OCI-LY1 (cell line): ENCODE results near the gene MPPED1.

Source experiments
- H2AFZ ChIP-seq: fragments of 200-600 bp; sonication (generic), shearing (Covaris generic); 2 replicates; pipeline ENCODE4 v1.6.0; 2014; ENCODE audit warnings: antibody characterized with exemption, mild to moderate bottlenecking, low read length
- H3F3A ChIP-seq: fragments of 200-600 bp; sonication (generic), shearing (Covaris generic); 2 replicates; pipeline ENCODE4 v1.6.0; 2014; ENCODE audit warnings: mild to moderate bottlenecking, antibody characterized with exemption, low read length, moderate library complexity; ENCODE audit not compliant: insufficient read depth
- H3K27ac ChIP-seq: fragments of 200-600 bp; sonication (generic); 2 replicates; pipeline ENCODE4 v1.5.1; 2014; ENCODE audit warnings: low read length, mixed run types, mild to moderate bottlenecking, low read depth; ENCODE audit not compliant: poor library complexity, severe bottlenecking
- H3K27me3 ChIP-seq: fragments of 200-600 bp; sonication (generic); 2 replicates; pipeline ENCODE4 v1.6.0; 2014; ENCODE audit warnings: antibody characterized with exemption, mild to moderate bottlenecking, low read length, moderate library complexity; ENCODE audit not compliant: insufficient read depth
- H3K36me3 ChIP-seq: fragments of 200-600 bp; sonication (generic); 2 replicates; pipeline ENCODE4 v1.6.1; 2014; ENCODE audit warnings: mild to moderate bottlenecking, antibody characterized with exemption, low read length, moderate library complexity, mixed read lengths; ENCODE audit not compliant: insufficient read depth
- H3K4me1 ChIP-seq: fragments of 200-600 bp; sonication (generic); 2 replicates; pipeline ENCODE4 v1.5.1; 2014; ENCODE audit warnings: mild to moderate bottlenecking, low read length, moderate library complexity; ENCODE audit not compliant: insufficient read depth, severe bottlenecking
- H3K4me2 ChIP-seq: fragments of 200-600 bp; sonication (generic), shearing (Covaris generic); 2 replicates; pipeline ENCODE4 v1.6.1; 2014; ENCODE audit warnings: low read length
- H3K4me3 ChIP-seq: fragments of 200-600 bp; sonication (generic); 2 replicates; pipeline ENCODE4 v1.5.1; 2014; ENCODE audit warnings: low read length, low read depth, mild to moderate bottlenecking, mixed read lengths; ENCODE audit not compliant: poor library complexity, severe bottlenecking
- H3K79me2 ChIP-seq: fragments of 200-600 bp; shearing (Covaris generic); 2 replicates; pipeline ENCODE4 v1.6.1; 2016; ENCODE audit warnings: mixed run types, low read length, mixed read lengths; ENCODE audit not compliant: insufficient read depth
- H3K9ac ChIP-seq: fragments of 200-600 bp; sonication (generic), shearing (Covaris generic); 2 replicates; pipeline ENCODE4 v1.6.1; 2014; ENCODE audit warnings: mild to moderate bottlenecking, low read length, mixed read lengths
- H3K9me2 ChIP-seq: fragments of 200-600 bp; sonication (generic), shearing (Covaris generic); 2 replicates; pipeline ENCODE4 v1.6.1; 2014; ENCODE audit warnings: low read depth, mild to moderate bottlenecking, low read length, mixed read lengths
- H3K9me3 ChIP-seq: fragments of 200-600 bp; shearing (Covaris generic); 2 replicates; pipeline ENCODE4 v1.6.1; 2014; ENCODE audit warnings: low read length, mixed read lengths
- H4K20me1 ChIP-seq: fragments of 200-600 bp; sonication (generic), shearing (Covaris generic); 2 replicates; pipeline ENCODE4 v1.6.0; 2016; ENCODE audit warnings: mild to moderate bottlenecking, low read length; ENCODE audit not compliant: insufficient read depth
- CTCF ChIP-seq: fragments of 200-600 bp; sonication (generic), shearing (Covaris generic); IDR thresholded peaks from 2 replicates; pipeline ENCODE4 v1.5.1; 2017; ENCODE audit warnings: mild to moderate bottlenecking, antibody characterized with exemption, low read length, moderate library complexity, mixed read lengths
- EZH2 ChIP-seq: fragments of 200-600 bp; sonication (generic), shearing (Covaris generic); IDR thresholded peaks from 2 replicates; pipeline ENCODE4 v1.8.0; 2017; ENCODE audit warnings: borderline replicate concordance, mixed run types, mild to moderate bottlenecking, antibody characterized with exemption, low read length, moderate library complexity, mixed read lengths

The MPPED1 gene

GRCh38 chr22:43511276-43511910, 99.6 kb downstream of the MPPED1 start:
- H3K9me2 ChIP-seq = no peaks in the 10 kb centered on the region
- H3K4me2 ChIP-seq = no peak overlapping the region
- H3K36me3 ChIP-seq = no peaks in the 10 kb centered on the region
- no peak overlapping the region for H3K4me3 ChIP-seq
- no peak overlapping the region for H3K9ac ChIP-seq
- no peaks in the 10 kb centered on the region for H3K9me3 ChIP-seq
- no peak overlapping the region for H2AFZ ChIP-seq
- no peaks in the 10 kb centered on the region for H3F3A ChIP-seq
- no peaks in the 10 kb centered on the region for H3K4me1 ChIP-seq
- H3K27me3 ChIP-seq = no peaks in the 10 kb centered on the region
- TF ChIP-seq CTCF (no peak), EZH2 (no peak)
- H3K79me2 ChIP-seq = no peaks in the 10 kb centered on the region
- H4K20me1 ChIP-seq = no peaks in the 10 kb centered on the region
- H3K27ac ChIP-seq = no peak overlapping the region

- Histone ChIP-seq H3K9ac (no peak overlapping the region), H3K4me2 (no peak overlapping the region), H3K4me3 (no peak overlapping the region), H3K4me1 (no peaks in the 10 kb centered on the region), H3K9me3 (no peaks in the 10 kb centered on the region), H2AFZ (no peak overlapping the region), H3F3A (no peaks in the 10 kb centered on the region), H4K20me1 (no peaks in the 10 kb centered on the region), H3K79me2 (no peaks in the 10 kb centered on the region), H3K27me3 (no peaks in the 10 kb centered on the region), H3K9me2 (no peaks in the 10 kb centered on the region), H3K27ac (no peak overlapping the region), H3K36me3 (no peaks in the 10 kb centered on the region)
- no peak for TF ChIP-seq EZH2
- TF ChIP-seq CTCF = no peak
Measured at GRCh38 chr22:43512279-43512678, 100.5 kb downstream of the MPPED1 start.

- Histone ChIP-seq H3K9me2 (no peaks in the 10 kb centered on the region), H3F3A (no peaks in the 10 kb centered on the region), H3K9me3 (no peaks in the 10 kb centered on the region), H3K36me3 (no peaks in the 10 kb centered on the region), H3K4me3 (no peak overlapping the region), H3K9ac (no peak overlapping the region), H3K27me3 (no peaks in the 10 kb centered on the region), H2AFZ (no peak overlapping the region), H3K4me2 (no peak overlapping the region), H3K4me1 (no peaks in the 10 kb centered on the region), H3K27ac (no peak overlapping the region), H4K20me1 (no peaks in the 10 kb centered on the region), H3K79me2 (no peaks in the 10 kb centered on the region)
- TF ChIP-seq EZH2 = no peak
- no peak for TF ChIP-seq CTCF
Measured at GRCh38 chr22:43514476-43515157, 102.8 kb downstream of the MPPED1 start.
